ENCODE measurements around the gene BAHD1.

Gene BAHD1

DNA sequence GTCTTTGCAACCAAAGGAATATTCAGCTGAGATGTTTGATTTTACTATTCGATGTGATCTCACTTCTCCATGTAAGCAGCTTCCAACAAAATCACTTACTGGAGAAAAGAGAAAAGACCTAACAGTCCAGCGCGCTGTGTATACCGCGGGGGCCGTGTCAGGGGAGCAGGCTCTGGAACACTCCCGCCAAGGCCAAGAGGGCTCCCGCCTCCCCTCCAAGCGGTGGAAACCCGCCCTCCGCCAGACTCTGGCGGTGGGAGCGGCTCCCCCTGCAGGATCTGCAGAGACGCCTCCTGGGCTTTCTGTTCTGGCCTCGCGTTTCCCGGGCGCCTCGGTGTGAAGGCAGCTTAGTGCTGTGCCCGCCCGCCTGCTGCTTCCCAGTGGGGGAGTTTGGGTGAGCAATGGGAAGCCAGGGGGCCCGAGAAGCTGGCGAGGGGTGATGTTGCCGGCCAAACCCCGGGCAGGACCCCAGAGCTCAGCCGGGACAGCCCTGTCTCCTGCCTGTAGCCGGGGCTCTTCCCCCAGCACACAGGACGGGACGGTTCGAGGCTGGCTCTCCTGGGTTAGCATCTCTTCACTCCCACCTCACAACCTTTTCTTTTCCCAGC, 66.3 kb downstream of the BAHD1 start:
- H3K4me1 ChIP-seq (ENCODE audit: insufficient read depth, low read length, poor library complexity, severe bottlenecking), result peaks cover 6% of the 10 kb centered on the region
- H4K20me1 ChIP-seq (ENCODE audit: insufficient read depth, low read length, poor library complexity, severe bottlenecking), result no peaks in the 10 kb centered on the region
- no peaks in the 10 kb centered on the region for H3K36me3 ChIP-seq (ENCODE audit: insufficient read depth, low read length)
- peak overlapping the region; percentile 62 for H3K4me3 ChIP-seq (ENCODE audit: low read length, poor library complexity, severe bottlenecking)
- no peaks in the 10 kb centered on the region for H3K9me3 ChIP-seq (ENCODE audit: insufficient read depth, low read depth, low read length)
- H3K9ac ChIP-seq (ENCODE audit: low read depth, low read length, poor library complexity, severe bottlenecking), result peak overlapping the region; percentile 49
- H3K9me2 ChIP-seq (replicated peaks; ENCODE audit: low read depth, low read length), result no peaks in the 10 kb centered on the region
- H2AFZ ChIP-seq (ENCODE audit: low read length), result peak overlapping the region; percentile 97
- H3K27me3 ChIP-seq (ENCODE audit: insufficient read depth, low read length, poor library complexity, severe bottlenecking), result no peaks in the 10 kb centered on the region
- no peaks in the 10 kb centered on the region for H3F3A ChIP-seq (ENCODE audit: low read depth)
- H3K4me2 ChIP-seq (ENCODE audit: low read depth, low read length, poor library complexity, severe bottlenecking), result peak overlapping the region; percentile 72
- TF ChIP-seq, protein P1, sequence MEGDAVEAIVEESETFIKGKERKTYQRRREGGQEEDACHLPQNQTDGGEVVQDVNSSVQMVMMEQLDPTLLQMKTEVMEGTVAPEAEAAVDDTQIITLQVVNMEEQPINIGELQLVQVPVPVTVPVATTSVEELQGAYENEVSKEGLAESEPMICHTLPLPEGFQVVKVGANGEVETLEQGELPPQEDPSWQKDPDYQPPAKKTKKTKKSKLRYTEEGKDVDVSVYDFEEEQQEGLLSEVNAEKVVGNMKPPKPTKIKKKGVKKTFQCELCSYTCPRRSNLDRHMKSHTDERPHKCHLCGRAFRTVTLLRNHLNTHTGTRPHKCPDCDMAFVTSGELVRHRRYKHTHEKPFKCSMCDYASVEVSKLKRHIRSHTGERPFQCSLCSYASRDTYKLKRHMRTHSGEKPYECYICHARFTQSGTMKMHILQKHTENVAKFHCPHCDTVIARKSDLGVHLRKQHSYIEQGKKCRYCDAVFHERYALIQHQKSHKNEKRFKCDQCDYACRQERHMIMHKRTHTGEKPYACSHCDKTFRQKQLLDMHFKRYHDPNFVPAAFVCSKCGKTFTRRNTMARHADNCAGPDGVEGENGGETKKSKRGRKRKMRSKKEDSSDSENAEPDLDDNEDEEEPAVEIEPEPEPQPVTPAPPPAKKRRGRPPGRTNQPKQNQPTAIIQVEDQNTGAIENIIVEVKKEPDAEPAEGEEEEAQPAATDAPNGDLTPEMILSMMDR (conservative IDR thresholded peaks at IDR 0.05; ENCODE audit: low read length), result peak; percentile 72
- no peak for TF ChIP-seq EZH2phosphoT487 (IDR thresholded peaks at IDR 0.05; ENCODE audit: borderline replicate concordance)
- no peaks in the 10 kb centered on the region for H3K79me2 ChIP-seq (ENCODE audit: insufficient read depth, low read length)

DNA sequence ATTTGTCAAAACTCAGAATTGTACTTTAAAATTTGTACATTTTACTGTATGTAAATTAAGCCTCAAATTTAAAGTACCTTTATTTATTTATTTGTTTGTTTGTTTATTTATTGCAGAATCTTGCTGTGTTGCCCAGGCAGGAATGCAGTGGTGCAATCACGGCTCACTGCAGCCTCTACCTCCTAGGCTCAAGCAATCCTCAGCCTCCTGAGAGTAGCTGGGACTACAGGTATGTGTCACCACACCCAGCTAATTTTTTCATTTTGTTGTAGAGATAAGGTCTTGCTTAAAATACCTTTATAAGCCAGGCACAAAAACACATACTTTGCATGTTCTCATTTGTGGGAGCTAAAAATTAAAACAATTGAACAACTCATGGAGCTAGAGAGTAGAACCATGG, 67.5 kb downstream of the BAHD1 start:
- H3K79me2 ChIP-seq (ENCODE audit: insufficient read depth, low read length), result no peaks in the 10 kb centered on the region
- TF ChIP-seq, protein P1 (conservative IDR thresholded peaks at IDR 0.05; ENCODE audit: low read length), result no peak
- no peak for TF ChIP-seq EZH2phosphoT487 (IDR thresholded peaks at IDR 0.05; ENCODE audit: borderline replicate concordance)
- no peaks in the 10 kb centered on the region for H3F3A ChIP-seq (ENCODE audit: low read depth)
- no peak overlapping the region for H3K4me2 ChIP-seq (ENCODE audit: low read depth, low read length, poor library complexity, severe bottlenecking)
- H3K36me3 ChIP-seq (ENCODE audit: insufficient read depth, low read length), result no peaks in the 10 kb centered on the region
- no peak overlapping the region for H3K9ac ChIP-seq (ENCODE audit: low read depth, low read length, poor library complexity, severe bottlenecking)
- H3K4me3 ChIP-seq (ENCODE audit: low read length, poor library complexity, severe bottlenecking), result no peak overlapping the region
- H3K9me2 ChIP-seq (replicated peaks; ENCODE audit: low read depth, low read length), result no peaks in the 10 kb centered on the region
- H3K4me1 ChIP-seq (ENCODE audit: insufficient read depth, low read length, poor library complexity, severe bottlenecking), result peaks cover 6% of the 10 kb centered on the region
- H3K9me3 ChIP-seq (ENCODE audit: insufficient read depth, low read depth, low read length), result no peaks in the 10 kb centered on the region
- H2AFZ ChIP-seq (ENCODE audit: low read length), result no peak overlapping the region
- no peaks in the 10 kb centered on the region for H3K27me3 ChIP-seq (ENCODE audit: insufficient read depth, low read length, poor library complexity, severe bottlenecking)
- H4K20me1 ChIP-seq (ENCODE audit: insufficient read depth, low read length, poor library complexity, severe bottlenecking), result no peaks in the 10 kb centered on the region

DNA sequence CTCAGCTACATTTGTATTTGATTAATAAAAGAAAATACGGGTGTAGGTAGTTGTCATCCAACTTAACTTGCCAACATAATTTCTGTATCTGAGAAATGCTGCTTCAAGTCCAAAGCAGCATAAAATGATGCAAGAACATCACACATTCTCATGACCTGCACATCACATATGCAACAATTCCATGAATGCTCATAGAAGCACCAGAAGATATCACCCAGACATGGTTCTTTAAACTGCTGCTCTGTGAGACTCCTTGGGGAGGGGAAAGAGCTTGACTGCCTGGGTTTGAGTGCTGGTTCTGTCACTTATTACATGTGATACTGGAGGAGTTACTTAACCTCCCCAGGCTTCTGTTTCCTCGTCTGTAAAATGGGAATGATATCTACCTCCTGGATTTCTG, 69.4 kb downstream of the BAHD1 start:
- Histone ChIP-seq H4K20me1 (ENCODE audit: insufficient read depth, low read length, poor library complexity, severe bottlenecking) (no peaks in the 10 kb centered on the region), H3K4me3 (ENCODE audit: low read length, poor library complexity, severe bottlenecking) (no peak overlapping the region)

More for the DNA sequence above, 69.4 kb downstream of the BAHD1 start:
- Histone ChIP-seq H3K36me3 (ENCODE audit: insufficient read depth, low read length) (no peaks in the 10 kb centered on the region), H2AFZ (ENCODE audit: low read length) (no peak overlapping the region), H3K9ac (ENCODE audit: low read depth, low read length, poor library complexity, severe bottlenecking) (no peak overlapping the region), H3K27me3 (ENCODE audit: insufficient read depth, low read length, poor library complexity, severe bottlenecking) (no peaks in the 10 kb centered on the region), H3K4me2 (ENCODE audit: low read depth, low read length, poor library complexity, severe bottlenecking) (no peak overlapping the region), H3K9me3 (ENCODE audit: insufficient read depth, low read depth, low read length) (no peaks in the 10 kb centered on the region), H3K4me1 (ENCODE audit: insufficient read depth, low read length, poor library complexity, severe bottlenecking) (peaks cover 6% of the 10 kb centered on the region), H3F3A (ENCODE audit: low read depth) (no peaks in the 10 kb centered on the region), H3K79me2 (ENCODE audit: insufficient read depth, low read length) (no peaks in the 10 kb centered on the region), H3K9me2 (replicated peaks; ENCODE audit: low read depth, low read length) (no peaks in the 10 kb centered on the region)
- TF ChIP-seq, protein P1 (conservative IDR thresholded peaks at IDR 0.05; ENCODE audit: low read length), result no peak
- no peak for TF ChIP-seq EZH2phosphoT487 (IDR thresholded peaks at IDR 0.05; ENCODE audit: borderline replicate concordance)

Measured in Loucy (cell line).